Astrocyte of the spinal cord (primary cell): ENCODE data around the gene OR6B2.

Experiments used
- DNase-seq: peaks from one replicate; pipeline ENCODE4 v3.0.0; 2011; ENCODE audit warnings: low read depth, low spot score
- H3K4me3 ChIP-seq: 2 replicates; pipeline ENCODE4 v1.5.1; 2011; ENCODE audit warnings: low read depth, mild to moderate bottlenecking, low read length, moderate library complexity
- CTCF ChIP-seq: IDR thresholded peaks from 2 replicates; pipeline ENCODE4 v1.5.1; 2012; ENCODE audit warnings: low read depth, mild to moderate bottlenecking, low read length, inconsistent platforms
- in situ Hi-C: cut with HindIII; loops from 2 replicates; pipeline ENCODE4 v1.10.0; 2017; ENCODE audit warnings: low sequenced_read_pairs

The OR6B2 gene

GRCh38 chr2:240030379-240031094, at the start of gene OR6B2:
Gene OR6B2, minus strand, starts transcription at chr2:240030429. Its CDS starts 0 bp downstream, at chr2:240030429.
- H3K4me3 ChIP-seq: no peak within 1 kb of the TSS
- no peak for TF ChIP-seq CTCF
- in situ Hi-C loops: no loop called here
- no peak for DNase-seq

- TF ChIP-seq CTCF: no peak
- DNase-seq: no peak
- H3K4me3 ChIP-seq: no peak overlapping the region
- in situ Hi-C loops: no loop called here
Measured at GRCh38 chr2:240078631-240079030, 48.4 kb upstream of the OR6B2 start.

- H3K4me3 ChIP-seq: no peak overlapping the region
- in situ Hi-C loops: no loop called here
- no peak for TF ChIP-seq CTCF
Measured at GRCh38 chr2:240077442-240077841, 47.2 kb upstream of the OR6B2 start.

GRCh38 chr2:240074545-240074944, 44.3 kb upstream of the OR6B2 start:
- in situ Hi-C loops: no loop called here
- no peak for TF ChIP-seq CTCF
- no peak overlapping the region for H3K4me3 ChIP-seq
- no peak for DNase-seq

More at GRCh38 chr2:240077442-240077841, 47.2 kb upstream of the OR6B2 start:
- no peak for DNase-seq

GRCh38 chr2:240070907-240071306, 40.7 kb upstream of the OR6B2 start:
- no peak for TF ChIP-seq CTCF

GRCh38 chr2:240069829-240070228, 39.6 kb upstream of the OR6B2 start:
- no peak for TF ChIP-seq CTCF

More at GRCh38 chr2:240070907-240071306, 40.7 kb upstream of the OR6B2 start:
- H3K4me3 ChIP-seq: no peak overlapping the region
- DNase-seq: no peak
- in situ Hi-C loops: no loop called here

More at GRCh38 chr2:240069829-240070228, 39.6 kb upstream of the OR6B2 start:
- no peak overlapping the region for H3K4me3 ChIP-seq
- DNase-seq: no peak
- in situ Hi-C loops: no loop called here
